IMR-90 (cell line): ENCODE results near the gene GSG1. TPM values are rescaled to one million over a fixed set of nuclear protein-coding genes. Genes with fewer than 3 reads are reported as not detected.

Experiments
- ATAC-seq: fragments of 200-7000 bp; cut with Tn5 transposase; 2 replicates; pipeline ENCODE4 v1.9.1; 2020; ENCODE audit warnings: low read depth, mild to moderate bottlenecking, moderate library complexity
- BruUV-seq: library from RNA; stranded (reverse); fragments of 400-500 nt; replicated peaks from 2 replicates; lab custom pipeline; 2021; lab: Mats Ljungman, UMichigan
- CTCF ChIA-PET: fragments of 300-600 bp; formaldehyde crosslinking; extraction: SDS; loops from one replicate; lab custom pipeline; 2021; ENCODE audit warnings: antibody characterized with exemption; lab: Yijun Ruan, JAX
- POLR2A ChIA-PET: fragments of 300-600 bp; sonication (Branson Sonifier 250); formaldehyde crosslinking; loops from one replicate; lab custom pipeline; 2022; ENCODE audit warnings: antibody characterized with exemption; ENCODE audit not compliant: unreplicated experiment; lab: Charles Lee
- DNase-seq: peaks from one replicate; pipeline ENCODE4 v3.0.0; 2013
- H2AFZ ChIP-seq: replicated peaks from 2 replicates; pipeline ENCODE3; 2013; ENCODE audit warnings: low read length, mild to moderate bottlenecking; ENCODE audit not compliant: poor library complexity
- H2AK5ac ChIP-seq: 2 replicates; pipeline ENCODE4 v1.6.1; 2013; ENCODE audit warnings: low read depth, low read length, inconsistent platforms
- H2AK9ac ChIP-seq: replicated peaks from 2 replicates; pipeline ENCODE3; 2013; ENCODE audit warnings: mild to moderate bottlenecking, low read depth, low read length, moderate library complexity; ENCODE audit not compliant: poor library complexity
- H2BK120ac ChIP-seq: 2 replicates; pipeline ENCODE4 v1.6.1; 2013; ENCODE audit warnings: low read depth, low read length, inconsistent platforms
- H2BK15ac ChIP-seq: 3 replicates; pipeline ENCODE4 v1.6.1; 2013; ENCODE audit warnings: low read depth, low read length, inconsistent platforms
- H2BK20ac ChIP-seq: 2 replicates; pipeline ENCODE4 v1.6.1; 2013; ENCODE audit warnings: low read depth, mild to moderate bottlenecking, inconsistent platforms, low read length, moderate library complexity
- H2BK5ac ChIP-seq: 2 replicates; pipeline ENCODE4 v1.6.1; 2013; ENCODE audit warnings: mild to moderate bottlenecking, low read depth, low read length, inconsistent platforms; ENCODE audit not compliant: poor library complexity, severe bottlenecking
- H3K14ac ChIP-seq: replicated peaks from 2 replicates; pipeline ENCODE4 v1.6.1; 2013; ENCODE audit warnings: low read depth, low read length, inconsistent platforms
- H3K18ac ChIP-seq: 2 replicates; pipeline ENCODE4 v1.6.1; 2013; ENCODE audit warnings: low read depth, low read length, control low read depth
- H3K23ac ChIP-seq: 2 replicates; pipeline ENCODE4 v1.6.1; 2013; ENCODE audit warnings: low read depth, low read length, inconsistent platforms
- H3K27ac ChIP-seq: 2 replicates; pipeline ENCODE4 v1.5.1; 2013; ENCODE audit warnings: mild to moderate bottlenecking, control low read depth, low read length; ENCODE audit not compliant: insufficient read depth
- H3K27me3 ChIP-seq: 2 replicates; pipeline ENCODE4 v1.6.1; 2013; ENCODE audit warnings: low read length; ENCODE audit not compliant: control insufficient read depth, insufficient read depth
- H3K36me3 ChIP-seq: 2 replicates; pipeline ENCODE4 v1.6.1; 2013; ENCODE audit warnings: low read length, mixed read lengths; ENCODE audit not compliant: control insufficient read depth, insufficient read depth
- H3K4ac ChIP-seq: 2 replicates; pipeline ENCODE4 v1.6.1; 2013; ENCODE audit warnings: low read depth, low read length, inconsistent platforms
- H3K4me1 ChIP-seq: 2 replicates; pipeline ENCODE4 v1.6.1; 2013; ENCODE audit warnings: low read length, mixed read lengths; ENCODE audit not compliant: control insufficient read depth, insufficient read depth
- H3K4me2 ChIP-seq: 2 replicates; pipeline ENCODE4 v1.6.1; 2013; ENCODE audit warnings: low read depth, mild to moderate bottlenecking, control low read depth, low read length, moderate library complexity
- H3K4me3 ChIP-seq: 2 replicates; pipeline ENCODE4 v1.5.1; 2013; ENCODE audit warnings: low read depth, mild to moderate bottlenecking, control low read depth, low read length, moderate library complexity; ENCODE audit not compliant: insufficient read depth
- H3K56ac ChIP-seq: 2 replicates; pipeline ENCODE4 v1.6.1; 2013; ENCODE audit warnings: low read length, inconsistent platforms; ENCODE audit not compliant: insufficient read depth; ENCODE audit errors: extremely low read depth
- H3K79me1 ChIP-seq, 2 experiments: 2 replicates each; pipeline ENCODE4 v1.6.1; 2013; ENCODE audit warnings: low read length in 2 of 2, inconsistent platforms in 1 of 2, low read depth in 1 of 2
- H3K9ac ChIP-seq: 2 replicates; pipeline ENCODE4 v1.6.1; 2013; ENCODE audit warnings: low read depth, low read length, control low read depth
- H3K9me1 ChIP-seq: 2 replicates; pipeline ENCODE4 v1.6.1; 2013; ENCODE audit warnings: low read length, inconsistent platforms; ENCODE audit not compliant: insufficient read depth
- H3K9me3 ChIP-seq: 2 replicates; pipeline ENCODE4 v1.6.1; 2013; ENCODE audit warnings: low read length; ENCODE audit not compliant: control insufficient read depth, insufficient read depth
- H4K20me1 ChIP-seq: 2 replicates; pipeline ENCODE4 v1.6.1; 2013; ENCODE audit warnings: low read length, inconsistent platforms; ENCODE audit not compliant: insufficient read depth
- H4K5ac ChIP-seq: 2 replicates; pipeline ENCODE4 v1.6.1; 2013; ENCODE audit warnings: mild to moderate bottlenecking, low read depth, low read length, control low read depth
- H4K8ac ChIP-seq, 2 experiments: 2 replicates each; pipeline ENCODE4 v1.6.1; 2013; ENCODE audit warnings: low read depth in 2 of 2, low read length in 2 of 2, control low read depth in 1 of 2, inconsistent platforms in 1 of 2
- H4K91ac ChIP-seq: 2 replicates; pipeline ENCODE4 v1.6.1; 2013; ENCODE audit warnings: low read depth, low read length, inconsistent platforms; ENCODE audit not compliant: insufficient read depth
- BHLHE40 ChIP-seq: fragments of 150-350 bp; IDR thresholded peaks from 2 replicates; pipeline ENCODE4 v1.6.1; 2016; ENCODE audit warnings: mild to moderate bottlenecking, low read depth, low read length
- CEBPB ChIP-seq: IDR thresholded peaks from 2 replicates; pipeline ENCODE4 v1.6.1; 2012; ENCODE audit warnings: low read depth, low read length, improper control_type of control experiment
- CHD1 ChIP-seq: IDR thresholded peaks from 2 replicates; pipeline ENCODE4 v1.6.1; 2012; ENCODE audit warnings: low read depth, low read length, improper control_type of control experiment
- CTCF ChIP-seq: conservative IDR thresholded peaks from 2 replicates; pipeline ENCODE4 v1.5.1; 2012; ENCODE audit warnings: mild to moderate bottlenecking, low read depth, low read length, improper control_type of control experiment
- FOS ChIP-seq: fragments of 150-350 bp; IDR thresholded peaks from 2 replicates; pipeline ENCODE4 v1.6.1; 2016; ENCODE audit warnings: low read depth, low read length
- MAFK ChIP-seq: IDR thresholded peaks from 2 replicates; pipeline ENCODE4 v1.6.1; 2012; ENCODE audit warnings: low read depth, low read length, improper control_type of control experiment
- MAZ ChIP-seq: IDR thresholded peaks from 2 replicates; pipeline ENCODE4 v1.6.1; 2012; ENCODE audit warnings: low read depth, mild to moderate bottlenecking, low read length, improper control_type of control experiment, moderate library complexity, borderline replicate concordance
- MXI1 ChIP-seq: IDR thresholded peaks from 2 replicates; pipeline ENCODE4 v1.6.1; 2012; ENCODE audit warnings: low read depth, mild to moderate bottlenecking, low read length, moderate library complexity, borderline replicate concordance
- RAD21 ChIP-seq: IDR thresholded peaks from 2 replicates; pipeline ENCODE4 v1.6.1; 2012; ENCODE audit warnings: low read length, improper control_type of control experiment
- RCOR1 ChIP-seq: IDR thresholded peaks from 2 replicates; pipeline ENCODE4 v1.6.1; 2012; ENCODE audit warnings: mild to moderate bottlenecking, low read length, improper control_type of control experiment; ENCODE audit not compliant: insufficient replicate concordance
- RFX5 ChIP-seq: IDR thresholded peaks from 2 replicates; pipeline ENCODE4 v1.8.0; 2012; ENCODE audit warnings: low read depth, mild to moderate bottlenecking, low read length, moderate library complexity
- SMC3 ChIP-seq: fragments of 150-350 bp; IDR thresholded peaks from 2 replicates; pipeline ENCODE4 v1.6.1; 2016; ENCODE audit warnings: low read depth, mild to moderate bottlenecking, antibody characterized with exemption, low read length, moderate library complexity
- USF2 ChIP-seq: fragments of 150-350 bp; IDR thresholded peaks from 2 replicates; pipeline ENCODE4 v1.6.1; 2017; ENCODE audit warnings: mild to moderate bottlenecking, antibody characterized with exemption, low read length, low read depth
- WGBS, 2 experiments: methylation state at CpG; one replicate each; pipeline versions ENCODE4 v1.1.5 to v1.1.7; 2013; ENCODE audit warnings: missing lambda C conversion rate in 2 of 2; ENCODE audit not compliant: insufficient read length in 1 of 2; ENCODE audit errors: extremely low coverage in 2 of 2; 5-methylcytosine and 5-hydroxymethylcytosine counted together
- dilution Hi-C: fragments of 300-500 bp; cut with HindIII; formaldehyde crosslinking; loops from one replicate; pipeline ENCODE4 v1.14.3; 2018; ENCODE audit warnings: low sequenced_read_pairs; ENCODE audit not compliant: unreplicated experiment
- in situ Hi-C: fragments of 300-500 bp; cut with MboI; formaldehyde crosslinking; loops from 3 replicates; pipeline ENCODE4 v1.14.3; 2019; ENCODE audit warnings: low sequenced_read_pairs, inconsistent platforms, mixed read lengths
- intact Hi-C: fragments of 100-400 bp; cut with micrococcal nuclease; formaldehyde crosslinking; loops from 2 replicates; pipeline ENCODE4 v1.10.0; 2022
- polyA plus RNA-seq, 3 experiments: library from polyadenylated mRNA; depleted of rRNA; stranded (reverse); fragments of >200 nt; gene quantifications; 2 replicates each; pipeline ENCODE4 v1.2.3, GENCODE V29; 2012; ENCODE audit warnings: low replicate concordance in 1 of 3
- total RNA-seq: library from RNA; depleted of rRNA; stranded (reverse); fragments of >200 nt; gene quantifications from 2 replicates; pipeline ENCODE4 v1.2.3, GENCODE V29; 2012

Gene GSG1
- total and polyA plus RNA-seq, 2 of the 4 experiments (the other 2 are of a cell fraction): 1.8 to 2.9 TPM

GRCh38 chr12:13067322-13067721 lies 36.1 kb downstream of the GSG1 start:
- ATAC-seq (no peak), DNase-seq (no peak)
- Histone ChIP-seq H3K4ac (no peak overlapping the region), H3K4me3 (no peak overlapping the region), H3K27ac (no peak overlapping the region), H3K14ac (no peak overlapping the region), H2BK15ac (no peak overlapping the region), H2AK9ac (no peak overlapping the region), H3K79me1 (no peaks in the 10 kb centered on the region), H3K4me1 (no peaks in the 10 kb centered on the region), H3K9me1 (peaks cover 4% of the 10 kb centered on the region; the same call in 1 of the 2 replicates), H2BK20ac (no peak overlapping the region), H3K9me3 (no peaks in the 10 kb centered on the region), H2AK5ac (no peak overlapping the region), H3K18ac (no peak overlapping the region), H3K4me2 (no peak overlapping the region), H3K36me3 (peaks cover 8% of the 10 kb centered on the region), H4K8ac (no peak overlapping the region), H3K56ac (no peak overlapping the region), H4K20me1 (no peaks in the 10 kb centered on the region), H3K27me3 (no peaks in the 10 kb centered on the region), H3K23ac (no peak overlapping the region), H2BK5ac (no peak overlapping the region), H3K9ac (no peak overlapping the region), H4K91ac (no peak overlapping the region), H4K5ac (no peak overlapping the region), H2AFZ (no peak overlapping the region), H2BK120ac (no peak overlapping the region)
- no CpG with 5 or more reads among the region's 1 CpG for WGBS, 2 experiments
- dilution Hi-C loops: no loop called here
- BruUV-seq: no TSS peak
- POLR2A ChIA-PET: no interaction called here
- intact Hi-C loops: no loop called here
- in situ Hi-C loops: no loop called here
- no peak for TF ChIP-seq RAD21
- TF ChIP-seq MXI1: no peak
- TF ChIP-seq MAFK: no peak
- TF ChIP-seq RCOR1: no peak
- TF ChIP-seq MAZ: no peak
- TF ChIP-seq BHLHE40: no peak
- no peak for TF ChIP-seq FOS
- TF ChIP-seq CTCF: no peak
- TF ChIP-seq USF2: no peak
- TF ChIP-seq CHD1: no peak
- no peak for TF ChIP-seq CEBPB
- no peak for TF ChIP-seq SMC3
- no peak for TF ChIP-seq RFX5
- CTCF ChIA-PET: no interaction called here
